Small intestine (tissue), 7 donors: Measurements from ENCODE around the gene TSFM. TPM values are rescaled to one million over a fixed set of nuclear protein-coding genes. Genes with fewer than 3 reads are reported as not detected.

Experiments used
- DNase-seq, 2 donors: peaks; one replicate each; pipeline versions ENCODE4 v3.0.0 to v3.0.0-alpha.2; 2013
- FAIRE-seq: peaks from 2 replicates; lab custom pipeline; 2012; peaks lifted over from hg19 to GRCh38; lab: Jason Lieb, UNC
- H3K27ac ChIP-seq, 3 donors: one replicate each; pipeline ENCODE4 v1.5.1; 2013; ENCODE audit warnings: low read length in 2 of 3, mild to moderate bottlenecking in 2 of 3, control low read depth in 1 of 3, inconsistent platforms in 1 of 3, low read depth in 1 of 3, moderate library complexity in 1 of 3
- H3K27me3 ChIP-seq, 3 donors: one replicate each; pipeline ENCODE4 v1.6.1; 2013; ENCODE audit warnings: low read length in 3 of 3, inconsistent platforms in 1 of 3; ENCODE audit not compliant: control insufficient read depth in 3 of 3, insufficient read depth in 3 of 3
- H3K36me3 ChIP-seq, 3 donors: one replicate each; pipeline ENCODE4 v1.6.1; 2013; ENCODE audit warnings: low read length in 3 of 3, inconsistent platforms in 1 of 3, low read depth in 1 of 3, mild to moderate bottlenecking in 1 of 3, moderate library complexity in 1 of 3; ENCODE audit not compliant: control insufficient read depth in 3 of 3, insufficient read depth in 2 of 3
- H3K4me1 ChIP-seq, 3 donors: one replicate each; pipeline ENCODE4 v1.6.1; 2013; ENCODE audit warnings: low read length in 2 of 3, inconsistent platforms in 1 of 3, low read depth in 1 of 3, mild to moderate bottlenecking in 1 of 3, moderate library complexity in 1 of 3; ENCODE audit not compliant: control insufficient read depth in 3 of 3, insufficient read depth in 2 of 3
- H3K4me3 ChIP-seq, 3 donors: one replicate each; pipeline ENCODE4 v1.5.1; 2013; ENCODE audit warnings: low read length in 3 of 3, control low read depth in 1 of 3, inconsistent platforms in 1 of 3, low read depth in 1 of 3, mild to moderate bottlenecking in 1 of 3, moderate library complexity in 1 of 3
- H3K9me3 ChIP-seq, 2 donors: one replicate each; pipeline ENCODE4 v1.6.1; 2013; ENCODE audit warnings: low read depth in 1 of 2, low read length in 1 of 2; ENCODE audit not compliant: control insufficient read depth in 2 of 2, insufficient read depth in 1 of 2
- WGBS, 3 donors: extraction: QIAGEN DNeasy Blood & Tissue Kit; methylation state at CpG; one replicate each; pipeline ENCODE4 v1.1.7; 2013; 5-methylcytosine and 5-hydroxymethylcytosine counted together
- polyA plus RNA-seq, 4 donors: library from polyadenylated mRNA; stranded (reverse) in 3 of 4; unstranded in 1 of 4; fragments of 200-250 nt in 3 of 4; fragments of 120-200 nt in 1 of 4; gene quantifications; one replicate each; pipeline versions ENCODE4 v1.2.1 to v1.2.3, GENCODE V29; 2013
- donor health status: healthy with polysubstance abuse.
- donor health status: control.
- donor health status: control.
- donor health status: Bipolar disorder and iron deficiency.
- donor health status: healthy.

Gene TSFM
- polyA plus RNA-seq, 4 donors: 22.4 to 52.4 (median 35.4) TPM

DNA sequence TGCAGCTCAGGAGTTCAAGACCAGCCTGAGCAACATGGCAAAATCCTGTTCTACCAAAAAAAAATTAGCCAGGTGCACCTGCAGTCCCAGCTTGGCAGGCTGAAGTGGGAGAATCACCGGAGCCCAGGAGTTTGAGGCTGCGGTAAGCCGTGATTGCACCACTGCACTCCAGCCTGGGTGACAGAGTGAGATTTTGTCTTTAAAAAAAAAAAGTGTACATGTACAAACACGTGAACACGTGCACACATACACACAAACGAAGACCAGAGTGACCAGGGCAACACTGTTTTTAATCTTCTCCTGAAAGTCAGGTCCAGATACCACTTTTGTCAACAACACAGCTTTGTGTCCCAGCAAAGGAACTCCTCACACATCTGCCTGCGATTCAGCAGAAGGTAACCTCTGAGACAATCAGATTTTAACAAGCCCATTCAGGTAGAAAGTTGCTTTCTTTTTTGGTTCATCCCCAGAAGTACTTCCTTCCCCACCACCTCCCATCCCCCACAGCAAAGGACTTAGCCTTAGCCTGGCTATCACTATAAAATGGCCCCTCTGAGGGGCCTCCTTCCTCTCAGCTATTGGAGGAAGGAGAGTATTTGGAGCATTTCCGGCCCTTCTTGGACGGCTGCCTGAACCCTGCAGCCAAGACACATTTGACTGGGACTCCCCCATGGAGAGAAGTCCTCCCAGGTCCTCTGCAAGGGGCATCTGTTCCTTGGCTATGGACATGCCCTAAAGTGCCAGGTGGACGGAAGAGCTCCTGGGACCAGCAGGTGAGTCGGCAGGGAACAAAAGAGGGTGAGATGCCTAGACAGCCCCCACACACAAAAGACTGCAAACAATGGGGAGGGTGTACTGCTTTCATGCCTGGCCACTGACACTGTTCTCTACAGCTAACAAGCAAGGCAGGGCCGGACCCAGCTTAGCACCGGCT lies 54.1 kb downstream of the TSFM start:
- peaks cover 0 to 46% (median 0%) of the 10 kb centered on the region in 3 donors for H3K36me3 ChIP-seq
- no peaks in the 10 kb centered on the region for H3K9me3 ChIP-seq

DNA sequence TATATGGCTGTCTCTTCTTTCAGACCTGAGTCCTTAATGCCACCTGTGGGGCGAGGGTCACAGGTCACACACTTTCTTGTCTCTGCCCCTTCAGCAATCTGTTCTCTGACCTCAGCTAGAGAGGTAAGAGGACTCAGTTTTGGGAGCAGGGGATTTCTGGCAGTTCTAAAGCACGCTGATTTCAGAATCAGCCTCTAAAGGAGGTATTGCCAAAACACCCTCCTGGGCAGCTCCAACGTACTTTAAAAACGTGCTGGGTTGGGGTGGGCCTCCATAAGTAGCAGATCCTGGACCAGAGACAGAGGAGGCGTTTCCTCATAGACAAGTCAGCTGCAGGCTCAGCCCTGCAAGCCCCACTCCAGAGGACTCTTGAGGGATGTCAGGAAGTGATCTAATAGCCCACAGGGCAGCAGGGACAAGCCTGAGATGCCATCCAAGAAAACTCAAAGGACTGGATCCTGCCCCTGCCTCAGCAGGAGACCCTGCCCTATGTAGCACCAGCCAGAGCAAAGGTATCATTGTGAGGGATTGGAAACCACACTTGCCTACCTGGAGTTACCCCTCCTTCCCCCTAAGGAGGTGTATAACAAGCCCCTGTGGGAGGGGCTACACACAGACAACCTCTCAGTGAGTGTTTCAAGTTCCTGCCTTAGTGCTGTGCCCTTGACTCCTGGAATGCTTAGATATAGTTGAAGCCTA lies 55.4 kb downstream of the TSFM start:
- WGBS, 3 donors: 19 to 29% (median 22%) methylated on average over 5 of the region's 5 CpGs
- Histone ChIP-seq H3K36me3 (peaks cover 0 to 40% (median 0%) of the 10 kb centered on the region in 3 donors), H3K9me3 (no peaks in the 10 kb centered on the region), H3K27ac (peak overlapping the region; percentile 32 to 53 (median 44)), H3K27me3 (no peaks in the 10 kb centered on the region), H3K4me1 (peaks cover 25 to 85% (median 53%) of the 10 kb centered on the region in 3 donors), H3K4me3 (no peak overlapping the region)
- DNase-seq (no peak), FAIRE-seq (no peak)

More for the DNA sequence above, 54.1 kb downstream of the TSFM start:
- Histone ChIP-seq H3K4me1 (peaks cover 22 to 76% (median 53%) of the 10 kb centered on the region in 3 donors), H3K27me3 (no peaks in the 10 kb centered on the region), H3K4me3 (peak overlapping the region in 1 of 3 donors; percentile 10), H3K27ac (peak overlapping the region in 2 of 3 donors; percentile 37 to 85)
- DNase-seq (peak; percentile 38 to 77), FAIRE-seq (no peak)
- 8 to 11% (median 9%) methylated on average over 13 of the region's 13 CpGs for WGBS, 3 donors

DNA sequence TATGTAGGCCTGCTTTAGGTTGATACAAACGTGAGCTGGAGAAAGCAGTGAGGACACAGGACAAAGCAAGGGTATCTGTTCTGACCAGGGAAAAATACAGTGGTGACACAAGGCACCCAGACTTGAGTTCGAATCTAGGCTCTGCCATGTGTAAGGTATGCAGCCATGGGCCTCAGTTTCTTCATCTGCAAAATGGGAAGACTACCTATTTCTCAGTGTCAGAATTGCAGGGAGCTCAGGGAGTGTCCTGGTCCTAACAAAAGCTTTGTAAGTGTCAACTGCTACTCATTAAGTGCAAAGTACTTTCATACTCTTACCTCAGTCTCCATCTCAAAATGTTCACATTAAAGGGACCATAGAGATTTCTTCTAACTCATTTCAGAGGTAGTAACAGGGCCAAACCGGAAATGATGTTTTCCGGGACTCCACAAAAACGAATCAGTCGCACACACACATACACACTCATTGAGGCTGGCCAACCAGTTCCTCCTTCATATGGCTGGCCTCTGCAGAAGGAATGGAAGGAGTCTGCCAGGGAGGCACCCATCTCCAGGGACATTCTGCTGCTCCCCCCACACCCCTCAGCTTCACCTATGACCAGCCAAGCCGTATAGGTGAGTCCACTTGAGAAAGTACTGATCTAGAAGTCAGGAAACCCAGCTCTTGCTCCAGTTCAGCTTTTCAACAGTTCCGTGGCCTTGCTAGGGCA lies 56.2 kb downstream of the TSFM start:
- DNase-seq (no peak), FAIRE-seq (no peak)

DNA sequence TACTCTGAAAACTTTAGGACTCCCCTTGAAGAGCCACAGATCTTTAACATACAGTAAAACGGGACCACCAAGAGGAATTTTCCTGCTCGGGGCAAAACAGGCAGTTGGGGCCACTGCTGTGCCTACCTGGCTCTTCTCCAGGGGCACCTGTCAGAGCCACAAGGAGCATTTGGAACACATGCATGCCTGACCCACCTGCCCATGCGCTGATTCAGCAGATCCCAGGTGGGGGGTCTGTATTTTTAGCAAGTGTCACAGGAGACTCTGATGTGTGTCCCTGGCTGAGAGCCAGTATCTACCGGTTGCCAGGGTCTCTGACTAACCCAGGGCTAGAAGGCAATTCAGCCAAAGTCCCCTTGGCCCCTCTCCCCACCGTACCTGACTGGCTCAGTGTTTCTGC lies 57.4 kb downstream of the TSFM start:
- no peaks in the 10 kb centered on the region for H3K27me3 ChIP-seq
- no peak for FAIRE-seq
- H3K4me3 ChIP-seq: no peak overlapping the region
- 23 to 44% (median 37%) methylated on average over 5 of the region's 5 CpGs for WGBS, 3 donors
- peaks cover 28 to 82% (median 55%) of the 10 kb centered on the region in 3 donors for H3K4me1 ChIP-seq
- no peaks in the 10 kb centered on the region for H3K9me3 ChIP-seq
- H3K27ac ChIP-seq: no peak overlapping the region
- no peak for DNase-seq
- peaks cover 0 to 36% (median 0%) of the 10 kb centered on the region in 3 donors for H3K36me3 ChIP-seq

More for the DNA sequence above, 56.2 kb downstream of the TSFM start:
- peaks cover 0 to 36% (median 0%) of the 10 kb centered on the region in 3 donors for H3K36me3 ChIP-seq
- WGBS, 3 donors: 28 to 49% (median 42%) methylated on average over 8 of the region's 8 CpGs
- H3K4me3 ChIP-seq: no peak overlapping the region
- no peaks in the 10 kb centered on the region for H3K27me3 ChIP-seq
- H3K4me1 ChIP-seq: peaks cover 28 to 86% (median 59%) of the 10 kb centered on the region in 3 donors
- peak overlapping the region; percentile 30 to 57 (median 32) for H3K27ac ChIP-seq
- H3K9me3 ChIP-seq: no peaks in the 10 kb centered on the region

DNA sequence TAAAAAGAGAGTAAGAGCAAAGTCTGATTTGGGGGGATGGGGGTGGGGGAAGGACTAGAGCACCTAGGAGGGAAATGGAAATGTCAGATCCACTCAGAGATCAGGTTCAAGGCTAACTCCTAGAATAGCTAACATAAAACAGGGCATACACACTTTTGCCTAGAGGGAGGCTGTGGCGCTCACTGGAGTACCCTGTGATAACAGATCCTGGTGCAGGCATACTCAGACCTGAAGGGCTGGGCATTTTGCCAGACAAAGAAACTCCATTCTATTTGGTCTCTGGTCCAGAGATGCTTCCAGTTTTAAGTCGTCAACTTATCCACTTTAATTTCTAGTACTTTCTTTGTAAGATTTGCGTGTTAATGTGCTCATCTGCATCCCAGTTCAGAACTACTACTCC lies 58.1 kb downstream of the TSFM start:
- no peak for FAIRE-seq

DNA sequence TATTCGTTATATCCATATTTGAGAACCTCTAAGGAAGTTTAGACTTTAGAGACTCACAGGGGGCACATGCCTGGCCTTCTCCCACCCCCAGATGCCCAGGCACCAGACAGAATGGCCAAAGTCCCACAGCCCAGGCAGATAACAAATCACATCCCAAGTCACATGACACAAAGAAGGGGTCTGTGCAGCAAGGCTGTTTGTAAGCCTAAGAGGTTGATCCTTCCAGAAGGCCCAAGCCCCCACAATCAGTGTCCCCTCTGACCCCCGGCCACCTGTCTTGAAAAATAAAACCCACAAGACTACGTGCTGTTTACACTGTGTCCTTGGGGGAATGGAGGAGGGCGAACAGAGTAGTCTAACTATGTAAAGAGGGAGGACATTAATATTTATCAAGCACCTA lies 58.9 kb downstream of the TSFM start:
- no peak for DNase-seq
- WGBS, 3 donors: 24 to 36% (median 34%) methylated on average over 4 of the region's 4 CpGs
- Histone ChIP-seq H3K36me3 (peaks cover 0 to 28% (median 0%) of the 10 kb centered on the region in 3 donors), H3K4me3 (peak overlapping the region in 1 of 3 donors; percentile 1), H3K4me1 (peaks cover 28 to 69% (median 43%) of the 10 kb centered on the region in 3 donors), H3K27ac (no peak overlapping the region), H3K27me3 (no peaks in the 10 kb centered on the region), H3K9me3 (no peaks in the 10 kb centered on the region)
- no peak for FAIRE-seq

More for the DNA sequence above, 58.1 kb downstream of the TSFM start:
- H3K9me3 ChIP-seq: no peaks in the 10 kb centered on the region
- H3K4me3 ChIP-seq: no peak overlapping the region
- H3K4me1 ChIP-seq: peaks cover 28 to 76% (median 50%) of the 10 kb centered on the region in 3 donors
- peak overlapping the region in 1 of 3 donors; percentile 41 for H3K27ac ChIP-seq
- DNase-seq: peak in 1 of 2 donors; percentile 58
- H3K36me3 ChIP-seq: peaks cover 0 to 32% (median 0%) of the 10 kb centered on the region in 3 donors
- WGBS, 3 donors: 18 to 46% (median 23%) methylated on average over 3 of the region's 3 CpGs
- H3K27me3 ChIP-seq: no peaks in the 10 kb centered on the region

DNA sequence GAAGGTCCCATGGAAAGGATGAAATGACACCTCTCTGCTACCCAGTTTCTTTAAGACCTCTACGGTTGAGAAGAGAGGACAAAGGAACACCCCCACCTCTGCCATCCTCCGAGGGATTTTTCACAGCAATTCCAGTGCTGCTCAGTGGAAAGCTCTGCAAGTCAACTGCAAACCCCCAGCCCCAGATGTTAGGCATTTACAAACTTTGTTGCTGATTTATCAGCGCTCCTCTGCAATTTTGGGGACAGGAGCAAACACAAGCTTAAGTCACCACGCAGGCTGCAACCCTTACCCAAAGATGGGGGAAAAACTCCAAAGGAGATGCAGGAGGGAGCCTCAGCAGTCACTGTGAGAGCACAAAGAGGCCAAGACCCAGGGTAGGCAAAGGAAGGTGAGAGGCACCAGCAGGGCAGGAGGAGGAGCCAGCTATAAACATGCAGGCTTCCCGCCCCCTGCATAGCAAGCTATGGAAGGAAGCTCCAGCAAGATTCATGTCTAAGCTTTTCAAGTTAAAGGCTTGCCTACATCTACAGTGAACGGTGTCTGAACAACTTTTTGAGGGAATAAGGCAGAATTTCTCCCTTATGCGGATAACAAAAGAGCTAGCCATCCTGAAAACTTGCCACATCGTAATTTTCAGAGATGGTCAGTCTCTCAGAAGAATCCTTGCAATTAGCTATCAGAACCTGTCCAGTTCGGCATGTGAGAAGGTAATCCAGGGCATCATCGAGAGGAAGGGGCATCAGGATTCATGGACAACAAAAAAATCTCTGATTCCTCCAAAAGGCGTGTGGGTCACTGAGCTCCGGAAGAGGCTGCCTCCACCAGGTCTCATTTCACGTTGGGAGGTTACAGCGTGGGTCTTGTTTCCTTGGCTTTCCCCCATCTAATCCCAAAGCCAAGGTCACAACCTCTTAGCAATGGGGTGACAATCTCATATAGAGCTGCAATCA lies 60.0 kb downstream of the TSFM start:
- Histone ChIP-seq H3K27ac (peak overlapping the region in 1 of 3 donors; percentile 19), H3K27me3 (no peaks in the 10 kb centered on the region), H3K36me3 (peaks cover 0 to 24% (median 0%) of the 10 kb centered on the region in 3 donors), H3K9me3 (no peaks in the 10 kb centered on the region), H3K4me1 (peaks cover 26 to 62% (median 34%) of the 10 kb centered on the region in 3 donors), H3K4me3 (peak overlapping the region in 2 of 3 donors; percentile 2 to 7)
- WGBS, 3 donors: 27 to 38% (median 33%) methylated on average over 14 of the region's 14 CpGs
- DNase-seq (peak; percentile 38 to 62), FAIRE-seq (no peak)
